IMR-90 (cell line): ENCODE measurements around the gene TMEM45B. TPM values are rescaled to one million over a fixed set of nuclear protein-coding genes. Genes with fewer than 3 reads are reported as not detected.

ENCODE experiments used
- ATAC-seq: fragments of 200-7000 bp; cut with Tn5 transposase; 2 replicates; pipeline ENCODE4 v1.9.1; 2020; ENCODE audit warnings: low read depth, mild to moderate bottlenecking, moderate library complexity
- BruUV-seq: library from RNA; stranded (reverse); fragments of 400-500 nt; replicated peaks from 2 replicates; lab custom pipeline; 2021; lab: Mats Ljungman, UMichigan
- CTCF ChIA-PET: fragments of 300-600 bp; formaldehyde crosslinking; extraction: SDS; loops from one replicate; lab custom pipeline; 2021; ENCODE audit warnings: antibody characterized with exemption; lab: Yijun Ruan, JAX
- POLR2A ChIA-PET: fragments of 300-600 bp; sonication (Branson Sonifier 250); formaldehyde crosslinking; loops from one replicate; lab custom pipeline; 2022; ENCODE audit warnings: antibody characterized with exemption; ENCODE audit not compliant: unreplicated experiment; lab: Charles Lee
- DNase-seq: peaks from one replicate; pipeline ENCODE4 v3.0.0; 2013
- H2AFZ ChIP-seq: replicated peaks from 2 replicates; pipeline ENCODE3; 2013; ENCODE audit warnings: low read length, mild to moderate bottlenecking; ENCODE audit not compliant: poor library complexity
- H2AK5ac ChIP-seq: 2 replicates; pipeline ENCODE4 v1.6.1; 2013; ENCODE audit warnings: low read depth, low read length, inconsistent platforms
- H2AK9ac ChIP-seq: replicated peaks from 2 replicates; pipeline ENCODE3; 2013; ENCODE audit warnings: mild to moderate bottlenecking, low read depth, low read length, moderate library complexity; ENCODE audit not compliant: poor library complexity
- H2BK120ac ChIP-seq: 2 replicates; pipeline ENCODE4 v1.6.1; 2013; ENCODE audit warnings: low read depth, low read length, inconsistent platforms
- H2BK15ac ChIP-seq: 3 replicates; pipeline ENCODE4 v1.6.1; 2013; ENCODE audit warnings: low read depth, low read length, inconsistent platforms
- H2BK20ac ChIP-seq: 2 replicates; pipeline ENCODE4 v1.6.1; 2013; ENCODE audit warnings: low read depth, mild to moderate bottlenecking, inconsistent platforms, low read length, moderate library complexity
- H2BK5ac ChIP-seq: 2 replicates; pipeline ENCODE4 v1.6.1; 2013; ENCODE audit warnings: mild to moderate bottlenecking, low read depth, low read length, inconsistent platforms; ENCODE audit not compliant: poor library complexity, severe bottlenecking
- H3K14ac ChIP-seq: replicated peaks from 2 replicates; pipeline ENCODE4 v1.6.1; 2013; ENCODE audit warnings: low read depth, low read length, inconsistent platforms
- H3K18ac ChIP-seq: 2 replicates; pipeline ENCODE4 v1.6.1; 2013; ENCODE audit warnings: low read depth, low read length, control low read depth
- H3K23ac ChIP-seq: 2 replicates; pipeline ENCODE4 v1.6.1; 2013; ENCODE audit warnings: low read depth, low read length, inconsistent platforms
- H3K27ac ChIP-seq: 2 replicates; pipeline ENCODE4 v1.5.1; 2013; ENCODE audit warnings: mild to moderate bottlenecking, control low read depth, low read length; ENCODE audit not compliant: insufficient read depth
- H3K27me3 ChIP-seq: 2 replicates; pipeline ENCODE4 v1.6.1; 2013; ENCODE audit warnings: low read length; ENCODE audit not compliant: control insufficient read depth, insufficient read depth
- H3K36me3 ChIP-seq: 2 replicates; pipeline ENCODE4 v1.6.1; 2013; ENCODE audit warnings: low read length, mixed read lengths; ENCODE audit not compliant: control insufficient read depth, insufficient read depth
- H3K4ac ChIP-seq: 2 replicates; pipeline ENCODE4 v1.6.1; 2013; ENCODE audit warnings: low read depth, low read length, inconsistent platforms
- H3K4me1 ChIP-seq: 2 replicates; pipeline ENCODE4 v1.6.1; 2013; ENCODE audit warnings: low read length, mixed read lengths; ENCODE audit not compliant: control insufficient read depth, insufficient read depth
- H3K4me2 ChIP-seq: 2 replicates; pipeline ENCODE4 v1.6.1; 2013; ENCODE audit warnings: low read depth, mild to moderate bottlenecking, control low read depth, low read length, moderate library complexity
- H3K4me3 ChIP-seq: 2 replicates; pipeline ENCODE4 v1.5.1; 2013; ENCODE audit warnings: low read depth, mild to moderate bottlenecking, control low read depth, low read length, moderate library complexity; ENCODE audit not compliant: insufficient read depth
- H3K56ac ChIP-seq: 2 replicates; pipeline ENCODE4 v1.6.1; 2013; ENCODE audit warnings: low read length, inconsistent platforms; ENCODE audit not compliant: insufficient read depth; ENCODE audit errors: extremely low read depth
- H3K79me1 ChIP-seq, 2 experiments: 2 replicates each; pipeline ENCODE4 v1.6.1; 2013; ENCODE audit warnings: low read length in 2 of 2, inconsistent platforms in 1 of 2, low read depth in 1 of 2
- H3K9ac ChIP-seq: 2 replicates; pipeline ENCODE4 v1.6.1; 2013; ENCODE audit warnings: low read depth, low read length, control low read depth
- H3K9me1 ChIP-seq: 2 replicates; pipeline ENCODE4 v1.6.1; 2013; ENCODE audit warnings: low read length, inconsistent platforms; ENCODE audit not compliant: insufficient read depth
- H3K9me3 ChIP-seq: 2 replicates; pipeline ENCODE4 v1.6.1; 2013; ENCODE audit warnings: low read length; ENCODE audit not compliant: control insufficient read depth, insufficient read depth
- H4K20me1 ChIP-seq: 2 replicates; pipeline ENCODE4 v1.6.1; 2013; ENCODE audit warnings: low read length, inconsistent platforms; ENCODE audit not compliant: insufficient read depth
- H4K5ac ChIP-seq: 2 replicates; pipeline ENCODE4 v1.6.1; 2013; ENCODE audit warnings: mild to moderate bottlenecking, low read depth, low read length, control low read depth
- H4K8ac ChIP-seq, 2 experiments: 2 replicates each; pipeline ENCODE4 v1.6.1; 2013; ENCODE audit warnings: low read depth in 2 of 2, low read length in 2 of 2, control low read depth in 1 of 2, inconsistent platforms in 1 of 2
- H4K91ac ChIP-seq: 2 replicates; pipeline ENCODE4 v1.6.1; 2013; ENCODE audit warnings: low read depth, low read length, inconsistent platforms; ENCODE audit not compliant: insufficient read depth
- BHLHE40 ChIP-seq: fragments of 150-350 bp; IDR thresholded peaks from 2 replicates; pipeline ENCODE4 v1.6.1; 2016; ENCODE audit warnings: mild to moderate bottlenecking, low read depth, low read length
- CTCF ChIP-seq: conservative IDR thresholded peaks from 2 replicates; pipeline ENCODE4 v1.5.1; 2012; ENCODE audit warnings: mild to moderate bottlenecking, low read depth, low read length, improper control_type of control experiment
- FOS ChIP-seq: fragments of 150-350 bp; IDR thresholded peaks from 2 replicates; pipeline ENCODE4 v1.6.1; 2016; ENCODE audit warnings: low read depth, low read length
- MAFK ChIP-seq: IDR thresholded peaks from 2 replicates; pipeline ENCODE4 v1.6.1; 2012; ENCODE audit warnings: low read depth, low read length, improper control_type of control experiment
- MAZ ChIP-seq: IDR thresholded peaks from 2 replicates; pipeline ENCODE4 v1.6.1; 2012; ENCODE audit warnings: low read depth, mild to moderate bottlenecking, low read length, improper control_type of control experiment, moderate library complexity, borderline replicate concordance
- MXI1 ChIP-seq: IDR thresholded peaks from 2 replicates; pipeline ENCODE4 v1.6.1; 2012; ENCODE audit warnings: low read depth, mild to moderate bottlenecking, low read length, moderate library complexity, borderline replicate concordance
- POLR2A ChIP-seq: IDR thresholded peaks from 2 replicates; pipeline ENCODE4 v1.6.1; 2012; ENCODE audit warnings: mild to moderate bottlenecking, low read depth, low read length
- SMC3 ChIP-seq: fragments of 150-350 bp; IDR thresholded peaks from 2 replicates; pipeline ENCODE4 v1.6.1; 2016; ENCODE audit warnings: low read depth, mild to moderate bottlenecking, antibody characterized with exemption, low read length, moderate library complexity
- USF2 ChIP-seq: fragments of 150-350 bp; IDR thresholded peaks from 2 replicates; pipeline ENCODE4 v1.6.1; 2017; ENCODE audit warnings: mild to moderate bottlenecking, antibody characterized with exemption, low read length, low read depth
- WGBS, 2 experiments: methylation state at CpG; one replicate each; pipeline versions ENCODE4 v1.1.5 to v1.1.7; 2013; ENCODE audit warnings: missing lambda C conversion rate in 2 of 2; ENCODE audit not compliant: insufficient read length in 1 of 2; ENCODE audit errors: extremely low coverage in 2 of 2; 5-methylcytosine and 5-hydroxymethylcytosine counted together
- dilution Hi-C: fragments of 300-500 bp; cut with HindIII; formaldehyde crosslinking; loops from one replicate; pipeline ENCODE4 v1.14.3; 2018; ENCODE audit warnings: low sequenced_read_pairs; ENCODE audit not compliant: unreplicated experiment
- in situ Hi-C: fragments of 300-500 bp; cut with MboI; formaldehyde crosslinking; loops from 3 replicates; pipeline ENCODE4 v1.14.3; 2019; ENCODE audit warnings: low sequenced_read_pairs, inconsistent platforms, mixed read lengths
- intact Hi-C: fragments of 100-400 bp; cut with micrococcal nuclease; formaldehyde crosslinking; loops from 2 replicates; pipeline ENCODE4 v1.10.0; 2022
- polyA plus RNA-seq, 3 experiments: library from polyadenylated mRNA; depleted of rRNA; stranded (reverse); fragments of >200 nt; gene quantifications; 2 replicates each; pipeline ENCODE4 v1.2.3, GENCODE V29; 2012; ENCODE audit warnings: low replicate concordance in 1 of 3
- total RNA-seq: library from RNA; depleted of rRNA; stranded (reverse); fragments of >200 nt; gene quantifications from 2 replicates; pipeline ENCODE4 v1.2.3, GENCODE V29; 2012

TMEM45B gene
- total and polyA plus RNA-seq, 2 of the 4 experiments (the other 2 are of a cell fraction), result not detected

- Histone ChIP-seq H3K79me1 (0 out of 4 replicates have a peak, but pooled peaks cover 0 to 2% of the 10 kb centered on the region in 2 experiments), H3K36me3 (peaks cover 49% of the 10 kb centered on the region), H3K4me2 (no peak overlapping the region), H2AK5ac (no peak overlapping the region), H3K4ac (no peak overlapping the region), H3K9me1 (peaks cover 12% of the 10 kb centered on the region; the same call in 1 of the 2 replicates), H4K91ac (no peak overlapping the region), H2BK120ac (no peak overlapping the region), H3K23ac (no peak overlapping the region), H2BK20ac (no peak overlapping the region), H3K27ac (no peak overlapping the region), H3K56ac (no peak overlapping the region), H4K8ac (no peak overlapping the region), H4K20me1 (no peaks in the 10 kb centered on the region; the same call in 1 of the 2 replicates), H2AK9ac (no peak overlapping the region), H3K4me1 (peaks cover 3% of the 10 kb centered on the region), H3K9me3 (no peaks in the 10 kb centered on the region), H3K18ac (no peak overlapping the region), H2BK5ac (no peak overlapping the region), H2BK15ac (no peak overlapping the region), H3K9ac (no peak overlapping the region), H3K14ac (no peak overlapping the region), H3K27me3 (no peaks in the 10 kb centered on the region), H3K4me3 (no peak overlapping the region), H4K5ac (no peak overlapping the region), H2AFZ (no peak overlapping the region)
- no peak for DNase-seq
- in situ Hi-C loops, result no loop called here
- BruUV-seq, result no TSS peak
- dilution Hi-C loops, result no loop called here
- no CpG with 5 or more reads among the region's 4 CpGs for WGBS, 2 experiments
- TF ChIP-seq FOS, result no peak
- no peak for TF ChIP-seq MXI1
- no peak for TF ChIP-seq MAZ
- TF ChIP-seq POLR2A, result no peak
- TF ChIP-seq BHLHE40, result no peak
- TF ChIP-seq CTCF, result no peak
- no peak for TF ChIP-seq MAFK
- TF ChIP-seq SMC3, result no peak
- no peak for TF ChIP-seq USF2
- no peak for ATAC-seq
- POLR2A ChIA-PET, result no interaction called here
- intact Hi-C loops, result no loop called here
- CTCF ChIA-PET, result no interaction called here
Observed at GRCh38 chr11:129865701-129866100, 50.1 kb downstream of the TMEM45B start.
